UCSD-AML1 (cell line): ENCODE data around the gene TMEM131.

Source experiments
- DNase-seq: peaks from one replicate; lab custom pipeline; 2025; ENCODE audit not compliant: unreplicated experiment; lab: John Stamatoyannopoulos, UW

TMEM131 gene

DNA sequence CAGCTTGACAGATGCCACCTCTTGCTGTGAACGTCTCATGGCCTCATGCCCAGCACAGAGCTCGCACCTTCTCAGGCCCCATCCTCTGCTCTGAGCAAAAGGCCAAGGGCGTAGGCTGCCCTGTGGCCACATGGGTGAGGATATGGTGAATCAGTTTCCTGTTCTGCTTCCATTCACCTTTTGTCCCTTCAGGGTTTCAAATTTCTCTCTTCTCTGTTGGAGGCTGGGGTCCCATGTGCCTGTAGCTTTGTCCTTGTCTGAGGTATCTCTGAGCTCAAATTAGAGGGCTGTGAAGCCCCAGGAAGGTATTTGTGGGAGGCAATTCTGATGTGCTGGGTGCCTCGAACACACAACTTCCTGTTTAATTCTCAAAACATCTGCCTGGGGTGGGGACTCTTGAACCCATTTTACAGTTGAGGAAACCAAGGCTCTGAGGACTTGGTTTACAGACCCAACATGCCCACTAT, 253.3 kb downstream of the TMEM131 start:
- no peak for DNase-seq

DNA sequence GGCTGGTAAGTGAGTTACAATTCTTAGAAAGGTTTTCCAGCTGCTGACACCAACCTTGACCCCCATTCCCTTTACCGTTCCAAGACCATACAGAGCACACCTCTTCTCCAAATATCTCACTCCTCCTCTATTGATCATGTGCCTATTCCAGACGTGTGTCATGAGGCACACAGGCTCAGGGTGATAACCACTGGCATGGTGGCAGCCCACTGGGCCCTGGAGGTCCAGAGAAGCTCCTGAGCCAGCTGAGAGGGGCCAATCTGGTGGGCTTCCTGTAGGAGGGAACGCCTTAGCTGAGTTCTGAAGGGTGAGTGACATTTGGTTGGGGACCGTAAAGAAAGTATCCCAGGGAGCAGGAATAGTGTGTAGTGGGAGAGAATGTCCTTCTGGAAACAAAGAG, 254.1 kb downstream of the TMEM131 start:
- no peak for DNase-seq

DNA sequence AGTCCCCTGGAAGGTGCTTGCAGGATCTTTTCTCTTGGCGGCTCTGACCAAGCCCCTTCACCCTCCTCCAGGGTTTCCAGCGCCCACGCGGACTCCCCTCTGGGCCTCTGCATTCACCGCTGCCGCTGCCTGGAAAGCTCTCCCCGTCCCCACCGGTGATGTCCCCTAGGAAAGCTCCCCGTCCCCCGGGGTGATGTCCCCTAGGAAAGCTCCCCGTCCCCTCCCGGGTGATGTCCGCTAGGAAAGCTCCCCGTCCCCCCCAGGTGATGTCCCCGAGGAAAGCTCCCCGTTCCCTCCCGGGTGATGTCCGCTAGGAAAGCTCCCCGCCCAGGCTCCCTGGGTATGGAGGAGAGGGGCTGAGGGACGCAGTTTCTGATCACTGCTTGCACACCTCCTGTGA, 254.5 kb downstream of the TMEM131 start:
- no peak for DNase-seq

DNA sequence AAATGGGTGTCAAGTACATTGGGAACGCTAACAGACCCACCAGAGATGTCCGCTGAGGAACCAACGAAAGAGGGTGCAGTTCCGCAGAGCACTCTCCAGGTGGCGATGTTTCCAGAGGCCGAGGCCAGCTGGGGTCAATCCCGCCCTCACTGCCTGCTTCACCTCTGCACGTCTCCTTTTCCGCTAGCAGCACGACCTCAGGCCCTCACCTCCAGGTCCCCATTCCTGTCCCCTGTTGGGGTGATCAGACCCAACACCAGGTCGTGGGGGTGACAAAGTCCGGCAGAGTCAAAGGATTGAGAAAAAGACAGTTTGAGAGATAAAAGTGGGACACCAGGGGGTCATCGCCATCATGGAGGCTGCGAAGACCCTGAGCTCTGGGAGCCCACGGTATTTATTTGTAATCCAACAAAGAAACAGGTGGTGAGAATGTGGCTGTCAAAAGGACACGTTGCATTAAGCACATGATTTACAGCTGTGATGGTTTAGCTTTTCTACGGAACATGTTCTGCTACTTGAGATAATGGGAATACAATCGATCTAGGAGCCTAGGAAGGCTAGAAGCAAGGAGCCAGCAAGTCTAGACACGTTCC, 255.1 kb downstream of the TMEM131 start:
- DNase-seq = peak; percentile 53

- DNase-seq = no peak
Observed at GRCh38 chr2:97739893-97740245, 255.9 kb downstream of the TMEM131 start.

DNA sequence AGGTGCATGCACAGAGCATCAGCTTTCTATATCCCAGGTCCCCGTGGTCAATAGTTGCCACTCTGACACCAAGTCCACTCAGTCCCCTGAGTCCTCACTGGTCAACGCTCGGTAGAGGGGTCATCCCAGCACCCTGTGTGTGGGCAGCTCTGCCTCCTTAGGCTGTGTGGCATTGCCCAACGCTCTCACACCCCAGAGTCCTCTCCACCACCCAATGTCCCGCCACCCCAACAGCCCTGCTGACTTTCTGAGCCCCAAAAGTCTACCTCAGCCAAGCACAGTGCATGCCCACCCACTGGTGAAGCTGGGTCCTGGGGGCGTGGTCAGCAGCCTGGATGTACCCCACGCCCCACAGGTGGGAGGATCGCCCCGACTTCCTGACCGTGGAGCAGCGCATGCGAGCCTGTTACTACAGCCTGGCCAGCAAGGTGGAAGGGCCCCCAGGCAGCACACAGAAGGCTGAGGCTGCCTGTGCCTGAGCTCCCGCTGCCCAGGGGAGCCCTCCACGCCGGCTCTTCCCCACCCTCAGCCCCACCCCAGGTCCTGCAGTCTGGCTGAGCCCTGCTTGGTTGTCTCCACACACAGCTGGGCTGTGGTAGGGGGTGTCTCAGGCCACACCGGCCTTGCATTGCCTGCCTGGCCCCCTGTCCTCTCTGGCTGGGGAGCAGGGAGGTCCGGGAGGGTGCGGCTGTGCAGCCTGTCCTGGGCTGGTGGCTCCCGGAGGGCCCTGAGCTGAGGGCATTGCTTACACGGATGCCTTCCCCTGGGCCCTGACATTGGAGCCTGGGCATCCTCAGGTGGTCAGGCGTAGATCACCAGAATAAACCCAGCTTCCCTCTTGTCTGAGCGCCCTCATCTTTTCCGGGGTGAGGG, 256.5 kb downstream of the TMEM131 start:
- DNase-seq = no peak

DNA sequence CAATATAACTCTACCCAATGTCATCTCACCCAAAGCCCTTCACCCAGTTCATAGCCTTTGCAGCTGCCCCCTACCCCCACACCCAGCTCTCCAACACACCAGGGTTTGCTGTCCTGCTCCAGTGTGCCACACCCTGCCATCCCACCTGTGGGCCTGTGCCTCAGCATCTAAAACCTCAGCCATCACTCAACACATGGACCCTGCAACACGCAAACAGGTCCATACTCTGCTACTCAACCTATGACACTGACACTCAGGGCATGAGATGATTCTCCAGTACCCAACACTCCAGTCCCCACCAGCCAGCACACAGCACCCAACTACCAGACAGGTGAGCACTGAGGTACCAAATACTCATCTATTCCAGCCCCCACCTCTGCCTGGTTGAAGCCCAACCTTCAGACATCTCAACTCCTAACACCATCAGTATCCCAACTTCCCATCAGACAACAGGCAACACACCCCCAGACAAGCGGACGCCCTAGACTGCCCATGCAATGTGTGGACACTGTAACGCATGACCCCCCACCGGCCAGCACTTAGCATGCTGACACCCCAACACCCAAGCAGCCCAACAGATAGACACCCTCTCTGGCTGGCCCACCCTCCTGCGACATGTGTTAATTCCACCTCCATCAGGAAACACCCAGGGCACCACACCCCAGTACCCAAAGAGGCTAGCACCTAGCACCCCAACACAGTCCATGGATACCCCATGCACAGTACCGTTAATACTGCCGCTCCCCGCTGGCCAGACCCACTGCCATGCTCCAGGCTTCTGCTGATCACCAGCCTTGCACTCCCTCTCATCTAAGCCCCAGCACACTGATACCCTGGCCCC, 257.3 kb downstream of the TMEM131 start:
- no peak for DNase-seq

DNA sequence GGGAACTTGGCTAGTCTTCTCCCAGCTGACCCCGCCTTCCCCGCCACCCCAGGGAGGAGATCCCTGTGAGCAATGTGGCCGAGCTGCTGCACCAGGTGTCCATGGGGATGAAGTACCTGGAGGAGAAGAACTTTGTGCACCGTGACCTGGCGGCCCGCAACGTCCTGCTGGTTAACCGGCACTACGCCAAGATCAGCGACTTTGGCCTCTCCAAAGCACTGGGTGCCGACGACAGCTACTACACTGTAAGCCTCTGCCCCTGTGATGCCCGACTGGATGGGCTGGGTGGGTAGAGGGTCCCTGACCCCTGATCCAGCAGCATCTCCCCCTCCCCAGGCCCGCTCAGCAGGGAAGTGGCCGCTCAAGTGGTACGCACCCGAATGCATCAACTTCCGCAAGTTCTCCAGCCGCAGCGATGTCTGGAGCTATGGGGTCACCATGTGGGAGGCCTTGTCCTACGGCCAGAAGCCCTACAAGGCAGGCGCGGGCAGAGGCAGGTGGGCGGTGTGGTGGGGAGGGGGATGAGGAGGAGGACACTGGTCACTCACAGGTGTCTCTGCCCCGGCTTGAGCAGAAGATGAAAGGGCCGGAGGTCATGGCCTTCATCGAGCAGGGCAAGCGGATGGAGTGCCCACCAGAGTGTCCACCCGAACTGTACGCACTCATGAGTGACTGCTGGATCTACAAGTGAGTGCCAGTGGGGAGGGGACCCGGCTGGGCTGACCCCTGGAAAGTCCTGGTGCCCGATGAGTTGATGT, 258.1 kb downstream of the TMEM131 start:
- no peak for DNase-seq

- no peak for DNase-seq
Observed at GRCh38 chr2:97736608-97737330, 259.0 kb downstream of the TMEM131 start.

DNA sequence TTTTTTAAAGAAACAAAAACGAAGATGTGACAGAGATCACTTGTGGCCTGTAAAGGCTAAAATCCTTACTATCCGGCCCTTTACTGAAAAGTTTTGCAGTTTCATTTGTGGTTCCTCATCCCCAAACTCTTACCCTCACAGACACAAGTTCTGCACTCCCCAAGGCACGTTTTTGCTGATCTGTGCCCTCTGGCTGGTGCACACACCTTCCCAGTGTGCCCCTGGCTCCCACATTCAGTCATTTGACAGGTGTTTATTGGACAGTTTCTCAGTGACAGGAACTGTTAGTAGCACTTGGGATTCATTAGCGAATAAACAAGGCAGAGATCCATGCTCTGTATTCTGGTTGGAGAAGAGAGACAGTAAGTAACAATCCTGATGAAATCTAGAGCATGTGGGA, 259.6 kb downstream of the TMEM131 start:
- no peak for DNase-seq

DNA sequence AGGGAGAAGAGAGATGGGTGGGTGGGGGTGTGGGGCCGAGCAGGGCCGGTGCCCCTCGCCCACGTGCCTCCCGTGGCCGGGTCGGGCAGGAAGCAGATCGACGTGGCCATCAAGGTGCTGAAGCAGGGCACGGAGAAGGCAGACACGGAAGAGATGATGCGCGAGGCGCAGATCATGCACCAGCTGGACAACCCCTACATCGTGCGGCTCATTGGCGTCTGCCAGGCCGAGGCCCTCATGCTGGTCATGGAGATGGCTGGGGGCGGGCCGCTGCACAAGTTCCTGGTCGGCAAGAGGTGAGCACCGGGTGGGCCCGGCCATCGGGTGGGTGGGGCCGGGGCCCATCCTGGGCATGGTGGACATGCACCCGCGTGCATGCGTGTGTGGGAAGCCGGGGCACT, 260.6 kb downstream of the TMEM131 start:
- no peak for DNase-seq

DNA sequence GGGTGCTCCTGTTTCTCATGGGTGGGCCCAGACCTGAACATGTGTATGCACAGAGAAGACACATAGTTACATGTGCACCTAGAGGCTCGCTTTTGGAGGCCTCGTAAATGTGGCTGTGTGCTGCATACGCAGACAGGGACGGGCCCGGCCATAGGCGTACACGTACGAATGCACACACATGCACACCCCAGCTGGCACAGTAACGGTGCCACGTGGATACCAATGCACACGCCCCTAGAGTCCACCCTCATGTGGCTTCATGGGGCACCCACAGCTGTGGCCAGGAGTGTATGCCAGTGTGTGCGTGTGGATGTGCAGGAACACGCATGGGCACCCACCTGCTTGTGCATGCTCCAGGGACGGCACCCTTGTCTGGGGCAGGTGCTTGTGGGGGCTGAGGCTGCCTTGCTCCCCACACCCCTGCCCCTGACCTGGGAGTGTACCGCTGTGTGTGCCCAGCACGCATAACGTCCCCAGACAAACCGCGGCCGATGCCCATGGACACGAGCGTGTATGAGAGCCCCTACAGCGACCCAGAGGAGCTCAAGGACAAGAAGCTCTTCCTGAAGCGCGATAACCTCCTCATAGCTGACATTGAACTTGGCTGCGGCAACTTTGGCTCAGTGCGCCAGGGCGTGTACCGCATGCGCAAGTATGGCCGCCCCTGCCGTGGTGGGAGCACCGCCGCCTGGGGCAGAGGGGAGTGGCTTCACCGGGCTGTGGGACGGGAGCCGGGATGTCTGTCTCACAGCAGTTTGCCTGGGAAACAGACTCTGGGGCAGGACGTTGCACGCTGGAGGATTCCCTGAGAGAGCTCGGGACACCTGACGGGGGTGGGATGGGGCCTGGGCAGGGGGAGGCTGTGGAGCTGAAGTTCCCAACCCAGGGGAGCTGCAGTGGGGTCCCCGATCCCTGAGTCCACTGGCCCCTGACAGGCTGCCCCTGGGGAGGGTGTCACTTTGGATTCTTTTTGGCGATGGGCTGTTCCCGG, 261.4 kb downstream of the TMEM131 start:
- DNase-seq = no peak

- no peak for DNase-seq
Observed at GRCh38 chr2:97733341-97734035, 262.3 kb downstream of the TMEM131 start.

DNA sequence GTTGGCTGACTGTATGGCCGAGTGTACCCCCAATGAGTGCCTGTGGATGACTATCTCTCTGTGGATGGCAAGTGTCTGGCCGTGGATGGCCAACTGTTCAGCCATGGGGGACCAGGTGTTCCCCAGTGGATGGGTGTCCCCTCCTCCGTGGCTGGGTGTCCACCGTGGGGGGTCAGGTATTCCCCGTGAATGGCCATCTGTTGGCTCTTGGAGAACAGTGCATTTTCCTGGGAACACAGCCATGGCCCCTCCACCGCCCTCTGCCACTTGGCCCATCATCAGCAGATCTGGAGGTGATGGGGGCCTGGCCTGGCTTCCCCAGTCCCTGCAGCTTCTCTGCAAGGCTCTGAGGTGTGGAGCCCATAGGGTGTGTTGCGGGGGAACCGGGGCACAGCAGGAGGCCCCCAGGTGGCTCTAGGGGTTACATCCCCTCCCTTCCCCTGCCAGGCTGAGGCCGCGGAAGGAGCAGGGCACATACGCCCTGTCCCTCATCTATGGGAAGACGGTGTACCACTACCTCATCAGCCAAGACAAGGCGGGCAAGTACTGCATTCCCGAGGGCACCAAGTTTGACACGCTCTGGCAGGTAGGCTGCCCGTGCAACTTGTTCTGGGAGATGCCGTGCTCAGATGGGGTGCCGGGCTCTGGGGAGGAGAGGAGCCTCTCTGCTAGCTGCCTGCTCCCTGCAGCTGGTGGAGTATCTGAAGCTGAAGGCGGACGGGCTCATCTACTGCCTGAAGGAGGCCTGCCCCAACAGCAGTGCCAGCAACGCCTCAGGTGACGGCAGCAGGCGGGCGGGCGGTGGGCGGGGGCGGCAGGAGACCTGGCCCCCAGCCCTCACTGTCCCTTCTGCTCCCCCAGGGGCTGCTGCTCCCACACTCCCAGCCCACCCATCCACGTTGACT, 263.1 kb downstream of the TMEM131 start:
- DNase-seq = no peak

GRCh38 chr2:97731274-97732020, 264.3 kb downstream of the TMEM131 start:
- DNase-seq = no peak

- no peak for DNase-seq
Observed at GRCh38 chr2:97730245-97730644, 265.5 kb downstream of the TMEM131 start.
